GM21423 (cell line): Measurements from ENCODE around the gene FAM162A.
"Not testable (repeated sequence)": the region's sequence is repeated elsewhere in the genome, so short reads cannot be mapped to it uniquely, and the experiment has no call there.

Source experiments
- ATAC-seq: cut with Tn5 transposase; IDR thresholded peaks from one replicate; pipeline ENCODE4 v1.9.1; 2021; ENCODE audit warnings: mild to moderate bottlenecking, moderate library complexity; ENCODE audit not compliant: unreplicated experiment

Gene FAM162A, protein sequence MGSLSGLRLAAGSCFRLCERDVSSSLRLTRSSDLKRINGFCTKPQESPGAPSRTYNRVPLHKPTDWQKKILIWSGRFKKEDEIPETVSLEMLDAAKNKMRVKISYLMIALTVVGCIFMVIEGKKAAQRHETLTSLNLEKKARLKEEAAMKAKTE

DNA sequence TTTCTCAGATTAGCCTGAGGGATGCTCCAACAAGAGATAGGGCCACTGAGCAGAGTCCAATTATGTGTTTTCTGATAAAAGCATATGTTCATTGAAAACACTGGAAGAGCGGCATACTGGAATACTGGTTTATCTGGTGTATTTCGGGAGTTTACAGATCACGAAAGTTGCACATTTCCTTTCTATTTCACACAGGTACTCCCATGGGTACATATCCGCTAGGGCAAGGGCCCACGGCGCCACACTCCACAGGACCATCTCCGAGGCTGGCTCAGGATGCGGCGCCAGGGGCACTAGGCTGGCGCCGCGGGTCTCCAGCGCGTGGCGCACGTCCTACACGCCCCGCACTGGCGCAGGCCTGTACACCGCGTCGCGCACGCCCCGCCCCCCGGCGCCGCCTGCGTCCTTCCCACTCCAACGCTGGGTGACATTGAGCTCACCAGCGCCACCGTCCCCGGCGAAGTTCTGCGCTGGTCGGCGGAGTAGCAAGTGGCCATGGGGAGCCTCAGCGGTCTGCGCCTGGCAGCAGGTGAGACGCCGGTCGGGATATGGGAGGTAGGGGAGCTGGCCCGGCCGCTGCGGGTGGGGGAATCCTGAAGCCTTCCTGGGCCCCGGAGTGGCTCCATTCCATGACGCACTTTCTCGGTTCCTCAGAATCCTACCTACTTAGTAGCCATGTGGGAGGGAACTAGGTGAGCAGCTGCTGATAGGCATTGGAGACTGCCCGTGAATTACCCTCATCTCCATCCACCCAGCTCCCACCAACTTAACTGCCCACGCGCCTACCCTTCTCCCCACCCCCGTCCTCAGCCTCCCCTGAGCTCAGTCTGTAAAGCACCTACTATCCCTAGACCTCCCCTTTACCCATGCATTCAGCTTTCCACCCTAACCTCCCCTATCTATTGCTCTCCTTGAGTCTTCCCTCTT, at the start of gene FAM162A:
Gene FAM162A (plus strand): TSS at position 412 of the 927 bp plus-strand sequence. CDS start 84 bp downstream, at position 496.
- ATAC-seq, result peak; percentile 94

DNA sequence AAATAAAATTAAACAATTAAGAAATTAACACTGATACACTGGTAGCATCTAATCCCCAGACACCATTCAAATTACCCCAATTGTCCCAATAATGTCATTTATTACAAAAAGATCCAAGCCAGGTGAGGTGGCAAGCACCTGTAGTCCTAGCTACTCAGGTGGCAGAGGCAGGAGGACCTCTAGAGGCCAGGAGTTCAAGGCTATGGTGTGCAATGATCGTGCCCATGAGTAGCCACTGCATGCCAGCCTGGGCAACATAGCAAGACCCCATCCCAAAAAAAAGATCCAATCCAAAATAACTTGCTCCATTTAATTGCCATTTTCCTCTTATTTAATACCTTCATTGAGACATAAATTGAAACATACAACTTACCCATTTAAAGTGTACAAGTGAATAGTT, 41.2 kb upstream of the FAM162A start:
- no peak for ATAC-seq

DNA sequence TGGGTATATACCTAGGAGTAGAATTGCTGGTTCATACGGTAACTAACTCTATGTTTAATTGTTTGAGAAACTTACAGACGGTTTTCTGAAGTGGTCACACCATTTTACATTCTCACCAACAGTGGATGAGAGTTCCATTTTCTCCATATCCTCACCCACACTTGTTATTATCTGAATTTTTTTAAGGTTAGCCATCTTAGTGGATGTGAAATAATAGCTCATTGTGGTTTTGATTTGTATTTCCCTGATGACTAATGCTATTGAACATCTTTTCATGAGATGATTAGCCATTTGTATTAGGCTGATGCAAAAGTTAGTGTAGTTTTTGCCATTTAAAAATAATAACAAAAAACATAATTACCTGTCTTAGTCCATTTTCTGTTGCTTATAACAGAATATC, 40.3 kb upstream of the FAM162A start:
- no peak for ATAC-seq

DNA sequence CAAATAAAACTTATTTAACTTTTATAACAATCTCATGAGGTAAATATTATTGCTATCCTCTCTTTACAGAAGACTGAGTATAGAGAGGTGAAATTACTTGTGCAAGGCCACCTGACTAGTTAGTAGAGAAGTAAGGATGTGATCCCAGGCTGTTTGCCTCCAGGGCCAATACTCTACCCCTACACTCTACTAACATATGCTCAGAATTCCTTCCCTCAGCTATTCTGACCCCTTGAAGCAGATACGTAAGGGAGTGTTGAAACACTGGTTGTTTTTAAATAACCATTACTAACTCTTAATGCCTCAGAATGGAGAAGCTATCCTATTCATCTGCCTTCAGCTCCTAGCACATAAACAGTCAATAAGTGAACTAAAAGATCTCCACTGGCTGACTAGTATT, 34.8 kb upstream of the FAM162A start:
- ATAC-seq, result no peak

DNA sequence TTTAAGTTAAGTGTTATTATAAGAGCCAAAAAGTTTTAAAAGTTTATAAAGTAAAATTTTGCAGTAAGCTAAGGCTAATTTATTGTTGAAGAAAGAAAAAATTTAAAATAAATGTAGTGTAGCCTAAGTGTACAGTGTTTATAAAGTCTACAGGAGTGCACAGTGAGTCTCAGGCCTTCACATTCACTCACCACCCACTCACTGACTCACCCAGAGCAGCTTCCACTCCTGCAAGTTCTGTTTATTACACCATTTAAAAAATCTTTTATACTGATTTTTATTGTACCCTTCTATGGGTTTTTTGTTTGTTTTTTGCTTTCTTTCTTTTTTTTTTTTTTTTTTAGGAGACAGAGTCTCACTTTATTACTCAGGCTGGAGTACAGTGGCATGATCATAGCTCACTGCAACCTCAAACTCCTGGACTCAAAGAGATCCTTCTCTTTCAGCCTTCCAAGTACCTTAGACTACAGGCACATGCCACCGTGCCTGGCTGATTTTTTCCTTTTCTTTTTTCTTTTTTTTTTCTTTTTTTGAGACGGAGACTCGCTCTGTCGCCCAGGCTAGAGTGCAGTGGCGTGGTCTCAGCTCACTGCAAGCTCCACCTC, 33.1 kb upstream of the FAM162A start:
- no peak for ATAC-seq

DNA sequence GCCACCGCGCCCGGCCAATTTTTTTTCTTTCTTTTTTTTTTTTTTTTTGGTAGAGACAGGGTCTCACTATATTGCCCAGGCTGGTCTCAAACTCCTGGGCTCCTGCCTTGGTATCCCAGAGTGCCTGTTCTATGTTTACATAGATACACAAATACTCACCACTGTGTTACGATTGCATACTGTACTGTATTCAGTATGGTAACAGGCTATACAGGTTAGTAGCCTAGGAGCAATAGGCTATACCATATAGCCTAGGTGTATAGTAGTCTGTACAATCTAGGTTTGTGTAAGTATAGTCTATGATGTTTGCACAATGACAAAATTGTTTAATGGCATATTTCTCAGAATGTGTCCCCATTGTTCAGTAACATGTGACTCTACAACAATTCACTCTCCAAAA, 32.4 kb upstream of the FAM162A start:
- ATAC-seq, result no peak

DNA sequence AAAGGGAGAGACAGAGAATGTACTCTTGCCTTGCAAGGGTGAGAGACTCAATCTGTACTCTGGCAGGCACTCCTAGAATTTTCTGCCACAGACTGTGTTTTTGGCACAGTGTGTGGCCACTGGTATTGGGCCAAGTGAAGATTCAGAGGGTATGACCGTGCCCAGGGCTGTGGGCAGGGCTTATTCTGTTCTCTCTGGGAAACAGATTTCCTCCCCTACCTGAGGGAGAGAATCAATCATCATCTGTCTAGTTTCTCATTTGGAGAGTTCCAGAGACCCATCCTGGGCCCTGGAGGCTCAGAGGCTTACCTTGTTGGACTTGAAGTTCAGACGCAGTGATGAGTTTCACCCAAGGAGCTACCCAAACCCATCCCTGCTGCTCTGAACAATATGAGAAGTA, 30.8 kb upstream of the FAM162A start:
- no peak for ATAC-seq

DNA sequence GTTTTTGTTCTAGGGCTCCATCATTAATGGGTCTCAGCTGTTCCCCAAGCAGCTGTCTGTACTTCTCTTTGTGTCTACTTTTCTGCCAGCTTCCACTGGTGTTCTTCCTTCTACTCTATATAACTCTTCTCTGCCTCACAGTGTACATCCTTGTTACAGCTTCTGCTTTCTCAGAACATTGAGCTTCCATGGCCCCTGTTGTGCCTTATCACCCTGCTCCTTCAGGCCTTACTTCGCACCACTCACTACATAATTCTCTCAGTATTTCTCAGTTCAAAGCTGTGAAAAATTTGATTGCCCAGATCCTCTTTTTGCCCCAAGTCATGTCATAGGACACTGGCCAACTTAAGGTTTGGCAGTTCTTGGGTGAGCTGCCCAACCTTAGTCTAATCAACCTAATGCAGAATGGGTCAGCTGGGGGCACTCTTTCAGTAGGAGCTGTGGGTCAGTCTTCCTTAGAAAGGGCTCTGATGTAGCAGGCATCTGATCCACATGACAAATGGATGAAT, 30.0 kb upstream of the FAM162A start:
- no peak for ATAC-seq

DNA sequence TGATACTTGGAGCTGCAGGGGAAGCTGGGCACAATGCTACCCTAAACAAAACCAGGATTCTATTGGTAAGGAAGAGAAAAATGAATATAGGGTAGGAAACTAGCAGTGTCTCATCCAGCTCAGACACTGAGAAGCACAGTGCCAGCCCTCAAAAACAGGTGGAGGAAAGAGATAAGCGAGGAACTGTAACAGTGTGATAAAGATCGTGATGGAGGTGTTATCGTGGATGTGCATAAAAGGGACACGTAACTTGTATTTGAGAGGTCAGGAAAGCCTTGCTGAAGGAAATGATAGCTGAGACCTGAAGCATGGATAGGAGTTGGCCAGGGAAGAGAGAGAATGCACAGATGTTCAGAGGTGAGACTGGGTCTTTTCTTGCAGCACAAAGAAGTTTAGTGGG, 28.4 kb upstream of the FAM162A start:
- no peak for ATAC-seq

DNA sequence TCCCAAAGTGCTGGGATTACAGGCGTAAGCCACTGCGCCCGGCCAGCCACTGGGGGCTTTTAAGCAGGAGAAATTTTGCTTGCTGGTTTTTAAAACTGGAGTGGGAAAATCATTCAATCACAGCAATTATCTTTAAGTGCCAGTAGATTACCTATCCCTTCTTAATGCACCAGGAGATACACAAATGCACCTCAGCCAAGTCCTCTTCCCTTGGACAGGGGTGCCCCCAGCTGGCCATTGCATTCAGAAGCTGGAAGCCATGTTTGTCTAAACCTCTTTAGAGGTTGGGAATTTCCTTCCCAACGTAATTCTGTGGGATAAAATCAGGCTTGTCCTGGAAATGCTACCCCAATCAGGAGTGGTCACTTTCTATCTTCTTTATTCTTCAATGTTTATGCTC, 27.6 kb upstream of the FAM162A start:
- no peak for ATAC-seq

DNA sequence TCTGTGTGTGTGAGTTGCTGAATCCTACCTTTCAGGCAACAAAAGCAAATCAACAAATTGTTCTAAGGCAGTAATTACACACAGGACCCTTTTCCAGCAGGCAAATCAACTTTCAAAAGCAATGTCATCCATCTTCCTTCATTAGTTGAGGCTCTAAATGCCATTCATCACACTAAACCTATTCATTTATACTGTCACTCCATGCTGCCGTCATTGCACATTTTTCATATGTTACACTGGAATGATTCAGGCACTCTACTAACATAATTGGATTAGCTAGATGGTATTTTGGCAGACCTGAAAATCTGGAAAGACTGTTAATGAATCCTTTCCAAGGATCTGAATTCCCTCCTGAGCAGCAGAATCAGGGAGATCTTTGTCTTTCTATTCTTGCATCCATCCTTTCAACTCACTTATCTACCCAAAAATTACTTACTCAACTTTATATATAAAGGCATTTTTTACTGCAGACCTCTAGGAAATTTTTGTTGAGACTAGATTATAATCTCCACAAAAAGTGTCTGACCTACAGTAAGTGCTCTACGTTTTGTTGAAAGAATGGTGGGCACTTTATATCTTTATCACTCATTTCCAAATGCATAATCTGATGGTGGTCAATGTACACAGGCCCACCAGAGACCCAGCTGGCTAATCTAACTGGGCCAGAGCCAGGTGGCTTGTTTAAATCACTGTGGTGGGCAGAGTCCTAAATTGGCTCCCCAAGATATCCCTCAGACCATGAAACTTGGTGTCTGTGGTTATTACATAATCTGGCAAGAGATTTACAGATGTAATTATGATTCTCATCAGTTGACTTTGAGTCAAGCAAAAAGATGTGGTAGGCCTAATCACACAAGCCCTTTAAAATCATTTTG, 25.9 kb upstream of the FAM162A start:
- no peak for ATAC-seq

DNA sequence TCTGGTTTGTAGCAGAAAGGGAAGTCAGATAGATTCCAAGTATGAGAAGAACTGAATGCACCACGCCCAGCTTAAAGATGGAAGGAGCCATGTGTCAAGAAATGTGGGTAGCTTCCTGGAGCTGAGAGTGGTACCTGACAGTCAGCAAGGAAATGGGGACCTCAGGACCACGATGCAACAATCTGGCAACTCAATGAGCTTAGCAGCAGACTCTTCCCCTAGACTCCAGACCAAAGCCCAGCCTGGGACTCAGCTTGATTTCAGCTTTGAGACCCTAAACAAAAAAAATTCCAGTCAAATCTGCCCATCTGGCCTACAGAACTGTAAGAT, 25.3 kb upstream of the FAM162A start:
- no peak for ATAC-seq

DNA sequence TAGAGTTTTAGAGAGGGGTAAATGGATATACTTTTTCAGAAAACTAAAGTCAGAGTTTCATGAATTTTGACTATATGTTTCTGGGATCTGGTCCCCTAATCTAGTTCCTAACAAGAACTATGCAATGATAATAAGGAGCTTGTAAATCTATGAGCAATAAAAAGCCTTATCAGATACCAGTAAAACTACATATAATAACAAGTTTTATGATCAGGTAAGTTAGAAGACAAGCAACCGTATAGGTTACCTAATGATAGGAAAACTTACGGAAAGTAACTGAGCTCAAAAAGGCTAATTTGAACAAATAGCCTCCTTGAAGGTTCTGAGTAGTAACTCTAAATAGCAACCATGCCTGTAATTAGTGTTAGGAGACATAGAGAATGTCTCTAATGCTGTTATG, 22.0 kb upstream of the FAM162A start:
- ATAC-seq, result no peak

DNA sequence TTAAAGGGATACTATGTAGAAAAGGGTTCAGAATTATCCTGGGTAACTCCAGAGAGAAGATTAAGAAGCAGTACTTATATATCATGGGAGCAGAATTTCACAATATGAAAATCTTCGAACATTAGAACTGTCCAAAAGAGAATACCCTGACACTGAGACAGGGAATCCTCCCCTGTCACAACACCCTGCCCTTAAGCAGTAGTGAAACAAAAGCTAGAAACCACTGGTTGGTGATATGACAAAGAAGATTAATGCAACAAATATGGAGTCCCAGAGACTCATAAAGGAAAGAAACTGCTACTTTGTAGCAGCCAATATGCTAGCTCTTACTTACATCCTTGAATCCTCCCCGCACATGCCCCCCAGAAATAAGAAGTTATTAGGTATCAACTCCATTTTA, 19.5 kb upstream of the FAM162A start:
- no peak for ATAC-seq

DNA sequence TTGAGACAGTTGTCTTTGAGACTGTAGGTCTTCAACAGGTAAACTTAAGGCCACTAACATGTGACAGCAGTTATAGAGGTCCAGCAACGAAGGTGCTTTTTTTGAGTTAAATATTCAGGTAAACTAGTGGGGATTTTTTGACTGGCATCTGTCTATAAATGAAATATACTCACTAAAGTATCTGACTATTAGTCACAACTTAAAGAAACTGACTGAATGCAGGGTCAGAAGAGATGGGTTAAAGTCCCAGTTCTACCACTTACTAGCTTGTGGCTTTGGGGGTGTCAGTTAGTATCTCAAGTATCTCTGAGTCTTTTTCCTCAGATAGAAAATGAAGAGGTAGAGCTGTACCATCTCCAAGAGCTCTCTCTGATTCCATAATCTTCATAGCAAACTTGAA, 18.9 kb upstream of the FAM162A start:
- ATAC-seq, result no peak

DNA sequence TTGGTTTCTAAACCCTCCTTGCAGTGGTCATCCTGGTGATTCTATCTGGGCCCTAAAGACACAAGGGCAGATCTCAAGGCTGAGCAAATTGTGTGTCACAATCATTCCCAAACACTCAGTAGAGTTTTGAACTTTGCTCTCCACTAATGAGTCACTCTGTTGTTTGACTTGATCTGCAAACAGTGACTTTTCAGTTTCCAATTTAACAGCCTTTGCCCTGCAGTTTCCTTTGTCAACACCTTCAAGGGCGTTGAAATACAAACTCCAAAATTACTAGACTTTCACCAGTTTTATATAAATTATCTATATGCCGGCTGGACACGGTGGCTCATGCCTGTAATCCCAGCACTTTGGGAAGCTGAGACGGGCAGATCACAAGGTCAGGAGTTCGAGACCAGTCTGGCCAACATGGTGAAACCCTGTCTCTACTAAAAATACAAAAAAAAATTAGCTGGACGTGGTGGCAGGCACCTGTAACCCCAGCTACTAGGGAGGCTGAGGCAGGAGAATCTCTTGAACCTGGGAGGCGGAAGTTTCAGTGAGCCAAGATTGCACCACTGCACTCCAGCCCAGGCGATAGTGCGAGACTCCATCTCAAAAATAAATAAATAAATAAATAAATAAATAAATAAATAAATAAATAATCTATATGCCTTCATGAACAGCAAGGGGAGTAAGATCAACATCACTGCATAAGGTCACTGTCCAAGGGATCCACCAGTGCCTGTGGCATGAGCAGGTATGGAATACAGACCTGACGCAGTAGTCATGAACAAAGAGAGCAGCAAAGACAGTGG, 18.2 kb upstream of the FAM162A start:
- not testable (repeated sequence) for ATAC-seq

DNA sequence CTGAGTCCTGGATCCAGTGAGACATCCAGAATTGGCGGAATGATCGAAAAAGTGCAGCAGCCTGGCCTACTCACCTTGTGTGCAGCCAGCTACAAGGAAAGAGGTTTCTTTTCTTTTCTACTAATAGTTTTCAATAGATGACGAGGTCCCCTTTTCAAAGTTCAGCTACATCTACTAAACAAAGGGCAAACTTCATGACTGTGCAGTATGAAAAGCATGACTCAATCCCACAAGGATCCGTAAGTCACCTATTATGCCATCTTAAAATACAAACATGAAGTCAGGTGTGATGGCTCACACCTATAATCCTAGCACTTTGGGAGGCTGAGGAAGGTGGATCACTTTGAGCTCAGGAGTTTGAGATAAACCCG, 17.6 kb upstream of the FAM162A start:
- no peak for ATAC-seq

DNA sequence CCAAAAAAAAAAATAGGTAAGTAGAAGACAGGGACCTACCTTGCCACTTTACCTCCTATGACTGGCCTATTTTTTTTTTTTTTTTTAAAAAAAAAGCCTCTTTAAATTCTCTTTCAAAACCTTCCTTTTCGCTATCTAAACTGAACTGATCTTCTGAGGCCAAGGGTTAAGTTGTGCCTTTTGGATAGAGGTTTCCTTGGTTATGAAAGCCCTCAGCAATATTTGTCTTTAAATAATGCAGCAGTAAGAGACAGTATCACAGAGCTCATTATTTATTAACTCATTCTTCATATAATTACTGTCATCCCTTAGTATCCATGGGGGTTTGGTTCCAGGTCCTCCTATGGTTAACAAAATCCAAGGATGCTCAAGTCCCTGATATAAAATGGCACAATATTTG, 9.9 kb upstream of the FAM162A start:
- ATAC-seq, result no peak

DNA sequence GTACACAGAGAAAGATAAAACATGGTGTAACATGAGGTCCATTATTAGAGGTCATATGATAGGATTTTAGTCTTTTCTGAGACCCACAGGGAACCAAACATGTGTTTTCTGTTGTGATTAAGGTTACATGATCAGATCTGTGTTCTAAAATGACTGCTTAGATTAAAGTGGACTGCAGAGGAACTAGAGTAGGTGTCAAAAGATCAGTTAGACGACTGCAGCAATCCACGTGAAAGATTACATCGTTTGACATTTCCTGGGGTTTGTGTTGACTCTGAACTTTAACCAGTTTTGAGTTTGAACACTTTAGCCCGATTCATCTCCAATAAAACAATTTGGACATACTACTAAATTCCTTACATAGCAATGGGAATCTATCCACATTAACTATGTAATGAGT, 6.0 kb upstream of the FAM162A start:
- no peak for ATAC-seq
